22Rv1 (cell line): ENCODE data around the gene NUP133.

Source experiments
- H3K27ac ChIP-seq: fragments of 450-650 bp; 2 replicates; pipeline ENCODE4 v1.5.1; 2017
- ZFX ChIP-seq: fragments of 450-650 bp; IDR thresholded peaks from 2 replicates; pipeline ENCODE4 v1.6.1; 2017; ENCODE audit warnings: antibody characterized with exemption, borderline replicate concordance
- TF ChIP-seq, protein P1 (sequence below): fragments of 450-650 bp; IDR thresholded peaks from 2 replicates; pipeline ENCODE4 v1.5.1; 2017; ENCODE audit warnings: mild to moderate bottlenecking

NUP133 gene

DNA sequence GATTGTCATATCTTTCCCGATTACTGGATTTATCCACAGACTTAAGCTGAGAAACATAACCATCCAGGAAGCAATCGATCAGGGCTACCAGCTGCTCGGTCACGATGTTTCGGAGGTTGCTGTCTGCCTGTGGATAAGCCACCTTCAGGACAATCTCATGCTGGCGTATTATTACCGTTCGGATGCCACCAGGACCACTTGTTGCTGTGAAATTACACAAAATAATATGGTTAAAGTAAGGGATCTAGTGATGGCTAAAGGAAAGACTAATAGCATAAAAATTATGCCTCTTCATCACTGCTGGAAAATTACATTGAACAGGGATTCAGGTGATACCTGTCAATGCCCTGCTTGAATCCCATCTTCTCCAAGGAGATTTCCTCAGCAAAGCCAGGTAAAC, 43.5 kb downstream of the NUP133 start:
- H3K27ac ChIP-seq, result no peak overlapping the region
- no peak for TF ChIP-seq ZFX
- TF ChIP-seq, protein P1, sequence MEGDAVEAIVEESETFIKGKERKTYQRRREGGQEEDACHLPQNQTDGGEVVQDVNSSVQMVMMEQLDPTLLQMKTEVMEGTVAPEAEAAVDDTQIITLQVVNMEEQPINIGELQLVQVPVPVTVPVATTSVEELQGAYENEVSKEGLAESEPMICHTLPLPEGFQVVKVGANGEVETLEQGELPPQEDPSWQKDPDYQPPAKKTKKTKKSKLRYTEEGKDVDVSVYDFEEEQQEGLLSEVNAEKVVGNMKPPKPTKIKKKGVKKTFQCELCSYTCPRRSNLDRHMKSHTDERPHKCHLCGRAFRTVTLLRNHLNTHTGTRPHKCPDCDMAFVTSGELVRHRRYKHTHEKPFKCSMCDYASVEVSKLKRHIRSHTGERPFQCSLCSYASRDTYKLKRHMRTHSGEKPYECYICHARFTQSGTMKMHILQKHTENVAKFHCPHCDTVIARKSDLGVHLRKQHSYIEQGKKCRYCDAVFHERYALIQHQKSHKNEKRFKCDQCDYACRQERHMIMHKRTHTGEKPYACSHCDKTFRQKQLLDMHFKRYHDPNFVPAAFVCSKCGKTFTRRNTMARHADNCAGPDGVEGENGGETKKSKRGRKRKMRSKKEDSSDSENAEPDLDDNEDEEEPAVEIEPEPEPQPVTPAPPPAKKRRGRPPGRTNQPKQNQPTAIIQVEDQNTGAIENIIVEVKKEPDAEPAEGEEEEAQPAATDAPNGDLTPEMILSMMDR, result no peak

DNA sequence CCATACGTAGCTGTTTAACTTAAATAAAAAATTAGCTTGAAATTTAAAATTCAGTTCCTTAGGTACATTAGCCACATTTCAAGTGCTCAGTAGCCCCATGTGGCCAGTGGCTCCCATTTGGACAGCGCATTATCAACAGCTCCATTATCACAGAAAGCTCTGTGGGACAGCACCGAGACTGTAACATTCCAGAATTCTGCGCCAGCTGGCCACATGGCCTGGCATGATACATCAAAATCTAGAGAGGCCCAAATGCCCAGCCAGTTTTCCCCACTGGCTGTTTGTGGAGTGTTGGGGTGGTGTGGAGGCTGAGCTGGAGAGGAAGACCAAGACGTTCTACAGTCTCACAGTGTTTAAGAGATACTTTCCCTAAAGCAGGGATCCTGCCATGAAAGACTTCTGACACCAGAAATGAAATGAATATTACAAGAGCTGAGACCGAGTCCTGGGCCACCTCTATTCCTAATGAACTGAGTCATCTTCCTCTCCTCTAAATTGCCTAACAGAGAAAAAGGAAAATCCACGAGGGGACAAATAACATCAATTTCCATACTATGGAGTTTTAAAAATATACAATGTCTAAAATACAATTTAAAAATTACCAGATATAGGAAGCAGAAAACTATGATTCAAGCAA, 47.0 kb downstream of the NUP133 start:
- H3K27ac ChIP-seq, result no peak overlapping the region
- TF ChIP-seq ZFX, result no peak
- TF ChIP-seq, protein P1, result no peak

DNA sequence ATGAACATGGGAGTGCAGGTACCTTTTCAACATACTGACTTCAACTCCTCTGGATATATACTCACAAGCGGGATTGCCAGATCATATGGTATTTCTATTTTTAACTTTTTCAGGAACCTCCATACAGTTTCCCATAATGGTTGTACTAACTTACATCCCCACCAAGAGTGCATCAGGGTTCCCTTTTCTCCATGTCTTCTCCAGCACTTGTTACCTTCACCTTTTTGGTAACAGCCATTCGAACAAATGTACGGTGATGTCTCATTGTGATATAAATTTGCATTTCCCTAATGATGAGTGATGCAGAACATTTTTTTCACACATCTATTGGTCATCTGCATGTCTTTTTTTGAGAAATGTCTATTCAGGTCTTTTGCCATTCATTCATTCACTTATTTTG, 48.3 kb downstream of the NUP133 start:
- H3K27ac ChIP-seq, result no peak overlapping the region
- TF ChIP-seq ZFX, result no peak
- TF ChIP-seq, protein P1, result no peak

DNA sequence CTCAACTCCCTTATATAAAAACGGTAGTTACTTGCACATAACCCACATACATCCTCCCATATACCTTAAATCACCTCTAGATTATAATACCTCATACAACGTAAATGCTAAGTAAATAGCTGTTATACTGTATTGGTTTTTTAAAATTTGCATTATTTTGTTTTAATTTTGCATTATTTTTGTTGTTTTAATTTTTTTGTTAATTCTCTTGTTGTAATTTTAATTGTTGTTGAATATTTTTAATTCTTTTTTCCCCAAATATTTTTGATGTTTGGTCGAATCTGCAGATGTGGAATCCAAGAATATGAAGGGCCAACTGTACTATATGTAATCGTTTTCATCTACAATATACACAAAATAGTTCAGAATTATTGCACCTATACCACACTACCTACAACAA, 50.7 kb downstream of the NUP133 start:
- H3K27ac ChIP-seq, result no peak overlapping the region
- no peak for TF ChIP-seq ZFX
- TF ChIP-seq, protein P1, result no peak

DNA sequence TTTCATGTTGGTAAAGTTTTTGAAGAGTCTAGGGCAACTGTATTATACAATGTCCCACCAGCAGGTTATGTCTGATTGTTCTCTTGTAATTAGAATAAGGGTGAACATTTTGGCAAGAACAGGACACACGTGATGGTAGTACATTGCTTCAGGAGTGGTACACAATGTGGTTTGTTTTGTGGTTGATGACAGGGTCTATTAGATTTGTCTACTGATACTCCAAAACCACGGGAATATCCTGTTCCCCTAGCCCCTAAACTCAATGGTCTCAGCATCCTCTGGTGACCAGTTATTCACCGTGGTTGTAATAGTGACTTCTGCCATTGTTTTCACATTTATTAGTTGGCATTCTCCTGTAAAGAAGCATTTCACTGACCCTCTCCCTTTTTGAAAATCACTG, 52.1 kb downstream of the NUP133 start:
- H3K27ac ChIP-seq, result no peak overlapping the region
- TF ChIP-seq, protein P1, result no peak
- TF ChIP-seq ZFX, result no peak

DNA sequence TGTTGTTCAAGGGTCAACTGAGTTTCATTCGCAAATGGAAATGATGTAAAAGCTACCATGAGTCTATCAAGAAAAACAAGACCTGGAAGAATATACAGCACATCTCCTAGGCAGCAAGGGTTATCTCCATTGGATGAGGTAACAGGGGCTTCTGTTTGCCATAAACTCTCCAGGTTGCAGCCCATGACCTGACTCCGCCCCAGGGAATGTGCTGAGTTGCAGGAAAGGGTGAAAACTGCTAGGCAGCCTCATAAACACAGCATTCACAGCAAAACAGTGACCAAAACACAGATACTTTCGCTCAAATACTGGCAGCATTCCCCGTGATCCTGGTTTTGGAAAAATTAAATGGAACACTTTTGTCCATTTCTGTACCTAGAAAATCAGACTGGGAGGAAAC, 54.1 kb downstream of the NUP133 start:
- no peak for TF ChIP-seq ZFX
- TF ChIP-seq, protein P1, result no peak
- no peak overlapping the region for H3K27ac ChIP-seq

DNA sequence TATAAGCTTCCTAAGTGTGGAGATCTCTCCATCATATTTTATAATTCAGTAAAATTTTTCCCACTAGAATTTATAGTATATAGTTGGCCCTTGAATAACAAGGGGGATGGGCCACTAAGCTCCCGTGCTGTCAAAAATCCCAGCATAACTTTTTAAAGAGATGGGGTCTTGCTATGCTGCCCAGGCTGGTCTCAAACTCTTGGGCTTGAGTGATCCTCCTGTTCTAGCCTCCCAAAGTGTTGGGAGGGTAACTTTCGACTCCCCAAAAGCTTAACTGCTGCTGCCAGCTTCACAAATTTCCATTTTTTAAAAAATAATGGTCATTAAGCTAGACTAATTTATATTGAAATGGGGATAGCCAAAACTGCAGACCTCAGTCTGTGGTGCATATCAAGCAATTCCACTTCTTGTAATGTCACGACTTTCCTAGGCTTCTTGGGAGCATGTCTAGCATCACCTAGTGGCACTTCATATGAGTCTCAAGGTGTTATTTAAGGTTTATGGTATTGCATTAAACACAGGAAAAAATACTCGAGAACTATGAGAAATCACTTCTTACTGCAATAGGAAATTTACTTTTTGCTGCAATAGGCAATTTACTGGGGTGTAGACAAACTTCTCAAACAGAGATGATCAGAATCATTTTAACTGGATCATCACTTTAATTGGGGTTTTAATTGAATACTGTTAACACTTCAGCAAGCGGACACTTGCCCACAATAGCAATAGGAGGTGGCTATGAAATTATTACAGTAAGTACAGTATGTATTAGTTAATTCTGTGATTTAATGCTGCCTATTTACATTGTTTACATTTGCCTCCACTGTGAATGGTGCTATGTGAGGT, 55.0 kb downstream of the NUP133 start:
- H3K27ac ChIP-seq, result no peak overlapping the region
- TF ChIP-seq, protein P1, result peak; percentile 85
- TF ChIP-seq ZFX, result no peak
